A549 (cell line): ENCODE data around the gene PFKFB4. TPM values are rescaled to one million over a fixed set of nuclear protein-coding genes. Genes with fewer than 3 reads are reported as not detected.
A peak's percentile ranks its signal among the peaks of the same experiment; 100 is the strongest.
"Not testable (repeated sequence)": the region's sequence is repeated elsewhere in the genome, so short reads cannot be mapped to it uniquely, and the experiment has no call there.

ENCODE experiments used
- ATAC-seq, 2 experiments: fragments of 200-7000 bp in 1 of 2; fragments of >200 bp in 1 of 2; cut with Nextera tagmentation in 1 of 2; cut with Tn5 transposase in 1 of 2; 3 replicates each; pipeline versions ENCODE4 v1.8.0 to v1.9.1; 2018 to 2020; ENCODE audit warnings: mild to moderate bottlenecking in 1 of 2, moderate library complexity in 1 of 2
- CTCF ChIA-PET: fragments of 300-600 bp; sonication (Branson Sonifier 250); formaldehyde crosslinking; extraction: SDS; loops from one replicate; lab custom pipeline; 2021; ENCODE audit warnings: antibody characterized with exemption, inconsistent platforms; lab: Yijun Ruan, JAX
- POLR2A ChIA-PET: fragments of 350-600 bp; formaldehyde crosslinking; extraction: SDS; loops from one replicate; lab custom pipeline; 2021; ENCODE audit warnings: antibody characterized with exemption, inconsistent platforms; lab: Yijun Ruan, JAX
- DNase-seq, 2 experiments: peaks; one replicate each; pipeline versions ENCODE4 v3.0.0 to v3.0.0-alpha.2; 2011 to 2016; ENCODE audit warnings: low read depth in 1 of 2, low spot score in 1 of 2
- FAIRE-seq: peaks from 2 replicates; lab custom pipeline; 2011; peaks lifted over from hg19 to GRCh38; lab: Jason Lieb, UNC
- H3K27ac ChIP-seq, 2 experiments: fragments of >200 bp; sonication (Bioruptor Twin); formaldehyde crosslinking; 3 replicates each; pipeline ENCODE4 v1.5.1; 2016 to 2017
- H3K4me1 ChIP-seq: fragments of >200 bp; sonication (Bioruptor Twin); formaldehyde crosslinking; 3 replicates; pipeline ENCODE4 v1.6.1; 2016
- H3K4me2 ChIP-seq: fragments of >200 bp; sonication (Bioruptor Twin); formaldehyde crosslinking; 3 replicates; pipeline ENCODE4 v1.6.1; 2016
- H3K4me3 ChIP-seq: fragments of >200 bp; sonication (Bioruptor Twin); formaldehyde crosslinking; 3 replicates; pipeline ENCODE4 v1.5.1; 2016
- H3K9me3 ChIP-seq: fragments of >200 bp; sonication (Bioruptor Twin); formaldehyde crosslinking; 3 replicates; pipeline ENCODE4 v1.6.1; 2016
- BCL3 ChIP-seq: fragments of >200 bp; sonication (Bioruptor Twin); formaldehyde crosslinking; IDR thresholded peaks from 3 replicates; pipeline ENCODE4 v1.6.1; 2016
- CHD2 ChIP-seq: fragments of 150-350 bp; IDR thresholded peaks from 2 replicates; pipeline ENCODE4 v1.6.1; 2014; ENCODE audit warnings: low read length; ENCODE audit not compliant: partially characterized antibody
- CTCF ChIP-seq: fragments of >200 bp; sonication (Bioruptor Twin); formaldehyde crosslinking; IDR thresholded peaks from 3 replicates; pipeline ENCODE4 v1.5.1; 2016
- EHMT2 ChIP-seq: fragments of 200-600 bp; sonication (generic); IDR thresholded peaks from 2 replicates; pipeline ENCODE4 v1.6.1; 2016; ENCODE audit warnings: antibody characterized with exemption, low read depth, mild to moderate bottlenecking, moderate library complexity
- ELK1 ChIP-seq: fragments of 150-350 bp; IDR thresholded peaks from 2 replicates; pipeline ENCODE4 v1.6.1; 2014; ENCODE audit warnings: low read depth, mild to moderate bottlenecking, low read length
- FOSL2 ChIP-seq, 2 experiments: fragments of 450-650 bp in 1 of 2; fragments of >200 bp in 1 of 2; sonication (Bioruptor Twin) in 1 of 2; formaldehyde crosslinking; IDR thresholded peaks; 2 replicates each; pipeline versions ENCODE4 v1.5.0 to v1.6.1; 2016 to 2020; ENCODE audit warnings: mild to moderate bottlenecking in 1 of 2, moderate library complexity in 1 of 2
- HDAC2 ChIP-seq: fragments of 200-600 bp; sonication (generic); IDR thresholded peaks from 2 replicates; pipeline ENCODE4 v1.6.1; 2016
- MAX ChIP-seq: IDR thresholded peaks from 2 replicates; pipeline ENCODE4 v1.6.1; 2012
- MAZ ChIP-seq: fragments of 150-350 bp; IDR thresholded peaks from 2 replicates; pipeline ENCODE4 v1.6.1; 2014; ENCODE audit warnings: antibody characterized with exemption, low read depth, low read length, borderline replicate concordance
- NFE2L2 ChIP-seq: fragments of 150-350 bp; conservative IDR thresholded peaks from 2 replicates; pipeline ENCODE4 v1.6.1; 2014; ENCODE audit warnings: low read length
- PHF8 ChIP-seq: fragments of 200-600 bp; sonication (generic); IDR thresholded peaks from 2 replicates; pipeline ENCODE4 v1.6.1; 2016; ENCODE audit warnings: low read depth, mild to moderate bottlenecking, antibody characterized with exemption, moderate library complexity, borderline replicate concordance
- POLR2AphosphoS2 ChIP-seq: conservative IDR thresholded peaks from 2 replicates; pipeline ENCODE4 v1.6.1; 2012; ENCODE audit warnings: low read length, improper control_type of control experiment, inconsistent platforms
- RARB ChIP-seq: fragments of 250-450 bp; sonication (Bioruptor Pico); IDR thresholded peaks from 2 replicates; pipeline ENCODE4 v1.8.0; 2021; ENCODE audit warnings: mild to moderate bottlenecking, moderate library complexity
- RCOR1 ChIP-seq: fragments of 150-350 bp; IDR thresholded peaks from 2 replicates; pipeline ENCODE4 v1.6.1; 2014; ENCODE audit warnings: antibody characterized with exemption, low read length, low read depth
- SREBF2 ChIP-seq: fragments of 450-650 bp; IDR thresholded peaks from 2 replicates; pipeline ENCODE4 v1.6.1; 2014; ENCODE audit warnings: mild to moderate bottlenecking, moderate library complexity
- TFCP2L1 ChIP-seq: fragments of 250-450 bp; sonication (Bioruptor Pico); IDR thresholded peaks from 2 replicates; pipeline ENCODE4 v1.5.0; 2021; ENCODE audit warnings: mild to moderate bottlenecking
- TP53 ChIP-seq: fragments of 250-450 bp; sonication (Bioruptor Pico); IDR thresholded peaks from 2 replicates; pipeline ENCODE4 v1.5.0; 2021; ENCODE audit warnings: mild to moderate bottlenecking, moderate library complexity
- ZC3H11A ChIP-seq: fragments of 450-650 bp; IDR thresholded peaks from 2 replicates; pipeline ENCODE4 v1.6.1; 2014; ENCODE audit warnings: antibody characterized with exemption, mild to moderate bottlenecking
- ZNF302 ChIP-seq: fragments of 250-450 bp; sonication (Bioruptor Pico); IDR thresholded peaks from 2 replicates; pipeline ENCODE4 v1.9.0; 2021; ENCODE audit warnings: inconsistent platforms, mild to moderate bottlenecking, moderate library complexity
- ZSCAN20 ChIP-seq: fragments of 250-450 bp; sonication (Bioruptor Pico); IDR thresholded peaks from 2 replicates; pipeline ENCODE4 v1.8.0; 2022; ENCODE audit warnings: mild to moderate bottlenecking, moderate library complexity
- WGBS: methylation state at CpG from one replicate; pipeline ENCODE4 v1.1.6; 2017; ENCODE audit errors: missing lambda C conversion rate; 5-methylcytosine and 5-hydroxymethylcytosine counted together
- polyA plus RNA-seq, 4 experiments: library from polyadenylated mRNA; depleted of rRNA in 3 of 4; stranded (reverse); fragments of >200 nt; fragmentation: RNase III in 1 of 4; extraction: RNeasy Plus Mini Kit Qiagen cat#74134 plus additional on column Dnase treatment in 1 of 4; gene quantifications; 2 replicates in 3 of 4; 3 replicates in 1 of 4; pipeline ENCODE4 v1.2.3, GENCODE V29; 2011 to 2017

The PFKFB4 gene
- polyA plus RNA-seq, 2 of the 4 experiments (the other 2 are of a cell fraction): 8.4 to 20.9 TPM

- DNase-seq (no peak), FAIRE-seq (no peak), ATAC-seq (no peak)
- Histone ChIP-seq H3K9me3 (no peaks in the 10 kb centered on the region), H3K4me2 (no peak overlapping the region), H3K4me3 (no peak overlapping the region), H3K4me1 (peaks cover 10% of the 10 kb centered on the region), H3K27ac (no peak overlapping the region)
- CTCF ChIA-PET: interaction anchor here (0.8 to 0.9 kb wide), 2 partner anchors 73 to 159 kb away, joined by 3 read pairs; partner anchors contain the start of gene SLC26A6
- POLR2A ChIA-PET: no interaction called here
- 89% methylated on average over 4 of the region's 9 CpGs for WGBS
- TF ChIP-seq TP53 (CRISPR knock-in tag): no peak
- TF ChIP-seq, all 56 proteins: peak for 0
Measured at GRCh38 chr3:48476426-48477053, 80.1 kb downstream of the PFKFB4 start.

- Histone ChIP-seq H3K9me3 (no peaks in the 10 kb centered on the region), H3K4me1 (peaks cover 13% of the 10 kb centered on the region), H3K4me3 (no peak overlapping the region), H3K27ac (no peak overlapping the region), H3K4me2 (no peak overlapping the region)
- ChIA-PET CTCF (no interaction called here), POLR2A (no interaction called here)
- 92% methylated on average over 10 of the region's 11 CpGs for WGBS
- no peak for TF ChIP-seq BCL3
- FAIRE-seq (no peak), DNase-seq (no peak), ATAC-seq (no peak)
Measured at GRCh38 chr3:48475188-48475587, 81.4 kb downstream of the PFKFB4 start.

GRCh38 chr3:48474619-48475018 is 82.0 kb downstream of the PFKFB4 start:
- H3K4me1 ChIP-seq: peaks cover 16% of the 10 kb centered on the region
- H3K4me3 ChIP-seq: no peak overlapping the region
- TF ChIP-seq ELK1 (no peak), POLR2AphosphoS2 (no peak), SREBF2 (no peak), TFCP2L1 (CRISPR knock-in tag) (no peak), ZC3H11A (no peak), HDAC2 (no peak), RARB (no peak), MAX (no peak), MAZ (no peak), CHD2 (no peak)
- ATAC-seq: no peak
- H3K27ac ChIP-seq: 0 out of 6 replicates have a peak overlapping the region, but pooled peaks of 1 of the 2 experiments have one; percentile 29
- ChIA-PET POLR2A (no interaction called here), CTCF (interaction anchor here (1.9 kb wide), 1 partner anchor 11 kb away, joined by 5 read pairs; no protein-coding TSS in a partner anchor)
- DNase-seq: no peak
- WGBS: 88% methylated on average over 4 of the region's 4 CpGs
- no peak overlapping the region for H3K4me2 ChIP-seq
- FAIRE-seq: no peak
- H3K9me3 ChIP-seq: no peaks in the 10 kb centered on the region

GRCh38 chr3:48474031-48474430 is 82.6 kb downstream of the PFKFB4 start:
- FAIRE-seq, DNase-seq, ATAC-seq, H3K9me3 ChIP-seq, H3K4me3 ChIP-seq: not testable (repeated sequence)
- H3K4me1 ChIP-seq: peaks cover 20% of the 10 kb centered on the region
- CTCF ChIA-PET: interaction anchor here (0.7 to 2.8 kb wide), 9 partner anchors 12 to 75 kb away, joined by 3 to 14 read pairs (median 4); no protein-coding TSS in a partner anchor
- POLR2A ChIA-PET: interaction anchor here (0.9 kb wide), 1 partner anchor 8 kb away, joined by 5 read pairs; no protein-coding TSS in a partner anchor
- peak overlapping the region; percentile 96 to 97; a peak in 5 of 6 replicates for H3K27ac ChIP-seq
- 87% methylated on average over 4 of the region's 4 CpGs for WGBS
- 0 out of 3 replicates have a peak overlapping the region, but pooled peaks have one; percentile 87 for H3K4me2 ChIP-seq

GRCh38 chr3:48473617-48473952 is 83.0 kb downstream of the PFKFB4 start:
- 62% methylated on average over 5 of the region's 5 CpGs for WGBS
- peak overlapping the region; percentile 87 for H3K4me2 ChIP-seq
- peak overlapping the region; percentile 76; the same call in 1 of the 3 replicates for H3K4me3 ChIP-seq
- ChIA-PET POLR2A (interaction anchor here (0.7 to 1.2 kb wide), 4 partner anchors 8 to 161 kb away, joined by 3 to 8 read pairs (median 4); partner anchors contain the start of genes ATRIP, CCDC51, SLC26A6 and TMA7), CTCF (interaction anchor here (0.7 to 2.8 kb wide), 16 partner anchors 12 to 200 kb away, joined by 3 to 14 read pairs (median 4); partner anchors contain the start of gene ATRIP)
- no peaks in the 10 kb centered on the region for H3K9me3 ChIP-seq
- no peak for FAIRE-seq
- peaks cover 24% of the 10 kb centered on the region for H3K4me1 ChIP-seq
- ATAC-seq: no peak
- no peak for DNase-seq
- H3K27ac ChIP-seq: peak overlapping the region; percentile 96 to 97
- TF ChIP-seq FOSL2 (IDR thresholded peaks at IDR 0.05) (no peak), FOSL2 (CRISPR knock-in tag; IDR thresholded peaks at IDR 0.05) (no peak), TFCP2L1 (CRISPR knock-in tag) (no peak), ZNF302 (no peak), RCOR1 (no peak), PHF8 (no peak), CHD2 (no peak), NFE2L2 (no peak), EHMT2 (no peak), ZSCAN20 (CRISPR knock-in tag) (no peak), ZC3H11A (no peak), POLR2AphosphoS2 (no peak), CTCF (no peak)
